Duodenal mucosa (tissue), 2 donors: ENCODE results near the gene IGF2BP2.

Experiments used
- H3K27ac ChIP-seq: one replicate; pipeline ENCODE4 v1.7.0; 2013; ENCODE audit warnings: low read depth, low read length
- H3K27me3 ChIP-seq, 2 donors: one replicate each; pipeline ENCODE4 v1.7.0; 2013; ENCODE audit warnings: low read length in 2 of 2, control low read depth in 1 of 2; ENCODE audit not compliant: insufficient read depth in 2 of 2, control insufficient read depth in 1 of 2
- H3K36me3 ChIP-seq, 2 donors: one replicate each; pipeline ENCODE4 v1.7.0; 2013; ENCODE audit warnings: low read length in 2 of 2, control low read depth in 1 of 2; ENCODE audit not compliant: insufficient read depth in 2 of 2, control insufficient read depth in 1 of 2
- H3K4me1 ChIP-seq, 2 donors: one replicate each; pipeline ENCODE4 v1.7.0; 2013; ENCODE audit warnings: low read length in 2 of 2, control low read depth in 1 of 2; ENCODE audit not compliant: insufficient read depth in 2 of 2, control insufficient read depth in 1 of 2
- H3K4me3 ChIP-seq, 2 donors: one replicate each; pipeline ENCODE4 v1.7.0; 2013; ENCODE audit warnings: low read length in 2 of 2, low read depth in 1 of 2
- H3K9ac ChIP-seq, 2 donors: one replicate each; pipeline ENCODE4 v1.7.0; 2013; ENCODE audit warnings: low read length in 2 of 2, low read depth in 1 of 2
- H3K9me3 ChIP-seq, 2 donors: one replicate each; pipeline ENCODE4 v1.7.0; 2013; ENCODE audit warnings: low read length in 2 of 2, control low read depth in 1 of 2; ENCODE audit not compliant: control insufficient read depth in 1 of 2

The IGF2BP2 gene

DNA sequence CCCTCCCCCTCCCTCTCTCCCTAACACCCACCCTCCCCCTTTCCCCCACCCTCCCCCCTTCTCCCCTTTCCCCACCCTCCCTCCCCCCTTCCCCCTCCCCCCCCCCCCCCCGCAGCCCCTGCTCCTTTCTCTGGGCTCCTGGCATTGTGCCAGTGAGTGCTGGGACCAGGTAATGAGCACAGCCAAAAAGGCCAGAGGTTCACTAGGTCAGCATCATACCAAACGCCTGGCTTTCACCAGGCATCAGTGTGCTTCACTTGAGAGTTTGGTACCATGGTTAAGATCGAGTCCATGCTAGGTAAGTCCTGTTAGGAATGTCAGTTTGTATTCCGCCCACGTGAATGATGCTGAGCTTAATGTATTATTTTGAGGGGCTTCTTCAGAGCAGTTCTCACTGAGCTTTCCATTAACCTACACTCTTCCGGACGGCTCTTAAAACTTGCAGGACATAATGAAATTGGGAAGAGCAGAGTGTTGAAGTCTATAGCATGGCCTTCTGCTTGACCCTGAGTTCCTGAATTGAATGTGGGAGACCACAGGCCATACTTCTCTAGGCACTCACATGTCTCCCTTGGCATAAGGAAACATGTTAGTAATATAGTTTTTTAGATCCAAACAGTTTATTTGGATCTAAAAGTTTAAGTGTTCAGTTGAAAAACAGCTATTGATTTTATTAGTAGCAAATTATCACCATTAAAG, 193.2 kb downstream of the IGF2BP2 start:
- peaks cover 9 to 26% of the 10 kb centered on the region in 2 donors for H3K36me3 ChIP-seq
- H3K4me3 ChIP-seq = no peak overlapping the region
- no peaks in the 10 kb centered on the region for H3K9me3 ChIP-seq
- H3K27me3 ChIP-seq = no peaks in the 10 kb centered on the region
- H3K27ac ChIP-seq = no peak overlapping the region
- peaks cover 8 to 12% of the 10 kb centered on the region in 2 donors for H3K4me1 ChIP-seq
- H3K9ac ChIP-seq = no peak overlapping the region

DNA sequence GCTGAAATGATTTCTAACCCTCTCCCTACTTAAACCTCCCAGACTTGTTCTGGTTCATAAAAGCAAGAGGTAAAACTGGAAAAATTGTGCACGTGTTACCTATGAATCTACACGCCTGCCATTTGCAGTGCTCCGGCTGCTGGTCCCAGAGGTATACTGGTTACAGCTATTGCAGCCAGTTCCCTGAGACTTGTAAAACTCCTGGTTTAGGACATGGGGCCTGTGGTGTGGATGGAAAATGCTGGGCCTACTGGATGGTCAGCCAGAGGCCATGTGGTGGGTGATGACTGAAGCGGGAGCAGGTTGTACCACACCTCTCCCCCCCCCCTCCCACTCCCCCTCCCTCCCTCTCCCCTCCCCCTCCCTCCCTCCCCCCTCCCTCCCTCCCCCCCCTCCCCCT, 193.7 kb downstream of the IGF2BP2 start:
- H3K36me3 ChIP-seq = peaks cover 12 to 29% of the 10 kb centered on the region in 2 donors
- H3K4me1 ChIP-seq = peaks cover 8 to 12% of the 10 kb centered on the region in 2 donors
- no peak overlapping the region for H3K27ac ChIP-seq

DNA sequence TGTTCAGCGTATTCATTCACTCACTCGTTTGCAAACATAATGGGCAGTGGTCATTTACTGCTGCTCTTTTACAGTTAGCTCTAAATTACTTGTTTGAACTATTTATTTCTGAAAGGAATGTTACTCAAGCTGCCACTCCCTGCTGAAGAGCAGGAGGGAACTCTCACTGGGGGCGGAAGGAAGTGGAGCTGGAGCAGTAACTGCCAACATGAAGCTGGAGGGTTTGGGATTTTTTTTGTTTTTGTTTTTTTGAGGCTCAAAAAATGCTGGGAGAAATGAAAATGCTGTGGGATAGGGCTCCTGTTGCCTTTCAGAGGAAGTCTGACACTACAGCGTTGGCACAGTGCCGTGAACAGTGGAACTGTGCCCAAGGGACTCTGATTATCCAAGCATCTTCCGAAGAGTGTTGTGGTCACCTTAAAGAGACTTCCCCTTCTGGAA, 194.6 kb downstream of the IGF2BP2 start:
- Histone ChIP-seq H3K27ac (no peak overlapping the region), H3K9me3 (no peaks in the 10 kb centered on the region), H3K4me1 (peaks cover 8 to 12% of the 10 kb centered on the region in 2 donors), H3K36me3 (peaks cover 20 to 38% of the 10 kb centered on the region in 2 donors), H3K4me3 (no peak overlapping the region), H3K27me3 (no peaks in the 10 kb centered on the region), H3K9ac (no peak overlapping the region)

More for the DNA sequence above, 193.7 kb downstream of the IGF2BP2 start:
- Histone ChIP-seq H3K27me3 (no peaks in the 10 kb centered on the region), H3K9me3 (no peaks in the 10 kb centered on the region), H3K9ac (no peak overlapping the region), H3K4me3 (no peak overlapping the region)

DNA sequence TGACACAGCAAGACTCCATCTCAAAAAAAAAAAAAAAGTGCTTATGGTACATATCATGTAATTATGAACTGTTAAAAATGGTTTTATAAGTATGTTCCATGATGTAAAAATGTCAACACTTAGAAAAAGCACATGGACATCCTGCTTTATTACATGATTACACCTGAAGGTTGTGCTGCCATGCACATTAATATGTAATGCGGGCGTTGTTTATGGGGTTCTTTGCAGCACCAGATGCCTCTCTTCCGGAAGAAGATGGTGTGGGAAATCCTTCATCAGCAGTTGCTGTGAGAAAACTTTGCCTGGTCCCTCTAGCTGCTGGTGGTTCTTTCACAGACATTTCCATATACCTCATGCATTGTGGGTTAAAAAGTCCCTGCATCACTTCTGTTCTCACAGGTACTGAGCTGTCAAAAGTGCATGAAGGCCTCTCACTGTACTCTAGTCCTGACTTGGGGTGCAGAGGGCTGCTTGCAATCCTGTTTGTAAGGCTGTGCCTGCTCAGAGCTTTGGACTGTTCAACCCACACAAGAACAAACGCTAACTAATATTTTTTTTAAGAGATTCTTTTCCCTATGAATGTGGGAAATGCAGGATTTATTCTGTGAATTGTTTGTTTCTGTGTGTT, 195.2 kb downstream of the IGF2BP2 start:
- peaks cover 20 to 38% of the 10 kb centered on the region in 2 donors for H3K36me3 ChIP-seq
- H3K27me3 ChIP-seq = no peaks in the 10 kb centered on the region
- H3K9me3 ChIP-seq = no peaks in the 10 kb centered on the region
- peaks cover 8 to 12% of the 10 kb centered on the region in 2 donors for H3K4me1 ChIP-seq
- no peak overlapping the region for H3K9ac ChIP-seq
- no peak overlapping the region for H3K4me3 ChIP-seq
- H3K27ac ChIP-seq = no peak overlapping the region

DNA sequence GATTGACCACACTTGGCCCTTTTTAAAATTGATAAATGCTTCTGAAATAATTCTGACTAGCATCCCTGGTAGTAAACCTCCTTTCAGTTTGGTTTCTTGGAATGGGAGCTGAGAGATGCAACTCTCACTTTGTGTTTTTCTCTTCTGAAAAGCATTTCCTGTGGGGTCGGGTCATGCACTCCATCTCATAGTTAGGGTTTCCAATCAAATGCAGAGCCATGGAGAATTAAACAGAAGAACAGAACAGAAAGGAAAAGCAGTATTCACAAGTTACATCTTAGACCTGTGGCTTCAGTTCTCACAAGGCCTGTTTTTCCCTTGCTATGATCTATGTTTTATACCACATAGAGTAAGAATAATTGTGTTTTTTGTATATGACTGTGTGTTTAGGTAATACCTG, 199.1 kb downstream of the IGF2BP2 start:
- Histone ChIP-seq H3K27me3 (no peaks in the 10 kb centered on the region), H3K36me3 (peaks cover 20 to 55% of the 10 kb centered on the region in 2 donors), H3K9ac (no peak overlapping the region), H3K27ac (no peak overlapping the region), H3K4me1 (peaks cover 8 to 12% of the 10 kb centered on the region in 2 donors), H3K9me3 (no peaks in the 10 kb centered on the region), H3K4me3 (no peak overlapping the region)

DNA sequence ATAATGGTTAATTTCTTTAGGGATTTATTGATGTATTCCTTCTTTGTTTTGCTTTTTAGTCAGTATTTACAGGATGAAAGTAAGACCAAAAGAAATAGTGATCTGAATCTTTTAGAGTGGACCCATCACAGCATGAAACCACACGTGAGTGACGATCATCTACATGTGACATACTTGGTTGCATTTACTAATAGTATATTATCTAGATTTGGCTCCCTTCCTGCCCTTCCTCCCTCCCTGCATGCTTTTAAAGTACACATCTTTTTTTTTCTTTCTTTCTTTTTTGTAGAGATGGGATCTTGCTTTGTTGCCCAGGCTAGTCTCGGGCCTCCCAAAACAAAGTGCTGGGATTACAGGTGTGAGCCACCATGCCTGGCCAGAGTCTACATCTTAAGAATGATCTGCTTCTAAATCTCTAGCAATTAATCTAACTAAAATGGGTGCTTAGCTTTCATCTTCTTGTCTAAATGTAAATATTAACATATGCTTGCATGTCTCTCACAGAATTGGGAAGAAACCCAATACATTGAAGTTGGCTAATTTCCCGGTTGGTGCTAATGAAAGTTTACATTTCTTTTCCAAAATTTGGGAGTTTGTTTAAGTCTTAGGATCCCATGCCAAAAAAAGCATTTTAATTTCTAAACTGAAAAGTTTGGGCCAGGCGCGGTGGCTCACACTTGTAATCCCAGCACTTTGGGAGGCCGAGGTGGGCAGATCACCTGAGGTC, 200.7 kb downstream of the IGF2BP2 start:
- Histone ChIP-seq H3K4me1 (no peaks in the 10 kb centered on the region), H3K4me3 (no peak overlapping the region), H3K27me3 (no peaks in the 10 kb centered on the region), H3K27ac (no peak overlapping the region), H3K9ac (no peak overlapping the region), H3K9me3 (no peaks in the 10 kb centered on the region), H3K36me3 (peaks cover 20 to 58% of the 10 kb centered on the region in 2 donors)

DNA sequence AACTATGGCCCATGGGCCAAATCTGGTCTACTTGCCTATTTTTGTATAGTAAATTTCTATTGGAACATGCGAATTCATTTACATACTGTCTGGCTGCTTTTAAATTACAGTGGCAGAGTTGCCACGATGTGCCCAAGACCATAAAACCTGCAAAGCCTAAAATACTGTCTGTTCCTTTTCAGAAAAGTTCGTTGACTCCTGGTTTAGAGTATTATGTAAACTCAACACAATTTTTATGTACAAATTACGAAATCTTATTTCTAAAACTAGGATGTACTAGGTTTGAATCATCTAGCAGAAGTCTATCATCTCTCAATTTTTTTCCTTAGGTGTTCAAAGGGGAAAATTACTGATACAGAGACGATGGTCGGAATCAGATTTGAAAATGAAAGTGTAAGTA, 211.8 kb downstream of the IGF2BP2 start:
- no peak overlapping the region for H3K27ac ChIP-seq
- H3K4me1 ChIP-seq = no peaks in the 10 kb centered on the region
- H3K4me3 ChIP-seq = no peak overlapping the region
- H3K27me3 ChIP-seq = no peaks in the 10 kb centered on the region
- no peak overlapping the region for H3K9ac ChIP-seq
- H3K36me3 ChIP-seq = peaks cover 41 to 73% of the 10 kb centered on the region in 2 donors
- no peaks in the 10 kb centered on the region for H3K9me3 ChIP-seq

DNA sequence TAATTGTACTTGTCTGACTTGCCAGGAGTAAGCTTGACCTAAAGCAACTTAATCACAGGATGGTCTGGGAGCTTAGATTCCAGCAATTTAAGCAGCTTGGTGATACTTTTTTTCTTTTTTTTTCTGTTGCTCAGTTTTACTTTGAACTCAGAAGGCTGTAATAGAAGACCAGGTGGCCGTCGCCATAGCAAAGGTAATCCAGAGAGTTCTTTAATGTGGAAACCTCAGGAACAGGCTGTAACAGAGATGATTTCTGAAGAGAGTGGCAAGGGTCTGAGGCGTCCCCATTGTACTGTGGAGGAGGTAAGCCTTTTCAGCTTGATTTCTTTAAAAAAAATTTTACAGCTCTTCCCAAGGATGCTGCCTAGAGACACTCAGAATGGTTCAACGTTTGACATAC, 218.6 kb downstream of the IGF2BP2 start:
- no peaks in the 10 kb centered on the region for H3K27me3 ChIP-seq
- no peak overlapping the region for H3K27ac ChIP-seq
- no peak overlapping the region for H3K4me3 ChIP-seq
- H3K9me3 ChIP-seq = no peaks in the 10 kb centered on the region
- H3K9ac ChIP-seq = no peak overlapping the region
- H3K36me3 ChIP-seq = peaks cover 39 to 78% of the 10 kb centered on the region in 2 donors
- no peaks in the 10 kb centered on the region for H3K4me1 ChIP-seq

DNA sequence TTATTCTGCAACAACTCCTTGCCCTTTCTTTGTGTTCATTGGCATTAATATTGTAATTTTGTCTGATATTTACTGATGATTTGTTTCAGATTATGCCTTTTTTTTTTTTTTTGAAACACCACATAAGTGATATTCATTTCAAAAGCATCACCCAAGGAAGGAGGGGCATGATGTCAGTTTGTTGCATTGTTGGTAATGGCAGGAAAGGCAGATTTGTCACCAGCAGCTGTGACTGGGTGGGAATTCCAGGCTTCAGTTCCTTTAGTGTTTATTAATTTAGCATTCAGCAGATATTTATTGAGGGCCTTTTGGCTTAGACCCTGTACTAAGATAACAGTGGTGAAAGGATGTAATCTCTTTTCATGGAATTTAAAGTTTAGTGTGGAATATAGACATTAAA, 219.3 kb downstream of the IGF2BP2 start:
- peaks cover 42 to 78% of the 10 kb centered on the region in 2 donors for H3K36me3 ChIP-seq
- H3K27me3 ChIP-seq = no peaks in the 10 kb centered on the region

DNA sequence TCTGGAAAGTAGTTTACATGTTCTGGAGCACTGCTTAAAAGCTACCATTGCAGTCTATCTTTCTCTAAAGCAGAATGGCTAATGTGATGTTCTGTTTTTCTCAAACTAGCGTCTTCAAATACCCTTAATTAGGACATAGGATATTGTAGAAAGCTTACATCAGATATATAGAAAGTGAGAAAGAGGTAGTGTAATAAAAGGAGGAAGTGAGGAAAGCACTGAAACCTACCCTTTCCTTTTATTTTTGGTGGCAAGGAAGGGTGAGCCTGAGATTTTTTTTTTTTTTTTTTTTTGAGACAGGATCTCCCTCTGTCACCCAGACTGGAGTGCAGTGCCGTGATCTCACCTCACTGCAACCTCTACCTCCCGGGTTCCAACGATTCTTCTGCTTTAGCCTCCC, 229.3 kb downstream of the IGF2BP2 start:
- H3K36me3 ChIP-seq = peaks cover 11 to 32% of the 10 kb centered on the region in 2 donors
- no peak overlapping the region for H3K9ac ChIP-seq
- no peaks in the 10 kb centered on the region for H3K9me3 ChIP-seq
- H3K27me3 ChIP-seq = no peaks in the 10 kb centered on the region
- H3K27ac ChIP-seq = no peak overlapping the region
- no peak overlapping the region for H3K4me3 ChIP-seq
- H3K4me1 ChIP-seq = no peaks in the 10 kb centered on the region

More for the DNA sequence above, 219.3 kb downstream of the IGF2BP2 start:
- no peak overlapping the region for H3K9ac ChIP-seq
- no peaks in the 10 kb centered on the region for H3K9me3 ChIP-seq
- H3K4me3 ChIP-seq = no peak overlapping the region
- H3K27ac ChIP-seq = no peak overlapping the region
- no peaks in the 10 kb centered on the region for H3K4me1 ChIP-seq
